Endothelial cell of umbilical vein (primary cell): ENCODE data around the gene RNF10. TPM values are rescaled to one million over a fixed set of nuclear protein-coding genes. Genes with fewer than 3 reads are reported as not detected.

Source experiments
- BruUV-seq: library from RNA; stranded (reverse); fragments of 400-500 nt; replicated peaks from 2 replicates; lab custom pipeline; 2021; lab: Mats Ljungman, UMichigan
- CTCF ChIA-PET: fragments of 300-600, 350-600 bp; sonication (Branson Sonifier 250); formaldehyde crosslinking; loops from one replicate; lab custom pipeline; 2021; ENCODE audit warnings: antibody characterized with exemption, inconsistent platforms; lab: Charles Lee
- POLR2A ChIA-PET: fragments of 300-600, 350-600 bp; sonication (Branson Sonifier 250); formaldehyde crosslinking; loops from one replicate; lab custom pipeline; 2021; ENCODE audit warnings: antibody characterized with exemption, inconsistent platforms; lab: Charles Lee
- DNase-seq: peaks from one replicate; pipeline ENCODE4 v3.0.0-alpha.2; 2011; ENCODE audit warnings: low read depth, low spot score
- FAIRE-seq: peaks from 2 replicates; lab custom pipeline; 2011; peaks lifted over from hg19 to GRCh38; lab: Jason Lieb, UNC
- H2AFZ ChIP-seq: 2 replicates; pipeline ENCODE4 v1.6.0; 2012; ENCODE audit warnings: low read depth, low read length, control low read depth, inconsistent platforms
- H3K27ac ChIP-seq: 2 replicates; pipeline ENCODE4 v1.5.1; 2011; ENCODE audit warnings: low read depth, mild to moderate bottlenecking, control low read depth, low read length, moderate library complexity; ENCODE audit not compliant: insufficient read depth
- H3K27me3 ChIP-seq, 2 experiments: 2 replicates each; pipeline versions ENCODE4 v1.6.0 to v1.6.1; 2011; ENCODE audit warnings: low read length in 2 of 2, mixed read lengths in 1 of 2; ENCODE audit not compliant: control insufficient read depth in 2 of 2, insufficient read depth in 2 of 2
- H3K36me3 ChIP-seq, 2 experiments: 2 replicates in 1 of 2; 3 replicates in 1 of 2; pipeline ENCODE4 v1.5.1; 2011; ENCODE audit warnings: low read length in 2 of 2, mild to moderate bottlenecking in 1 of 2, moderate library complexity in 1 of 2; ENCODE audit not compliant: control insufficient read depth in 2 of 2, insufficient read depth in 2 of 2; ENCODE audit errors: extremely low read depth in 1 of 2
- H3K4me1 ChIP-seq: 3 replicates; pipeline ENCODE4 v1.5.1; 2011; ENCODE audit warnings: mild to moderate bottlenecking, low read length; ENCODE audit not compliant: control insufficient read depth, insufficient read depth; ENCODE audit errors: extremely low read depth
- H3K4me2 ChIP-seq: 2 replicates; pipeline ENCODE4 v1.6.1; 2011; ENCODE audit warnings: low read length, control low read depth, mixed read lengths; ENCODE audit not compliant: insufficient read depth
- H3K4me3 ChIP-seq, 3 experiments: fragments of 200-600 bp in 1 of 3; sonication (generic), shearing (Covaris generic) in 1 of 3; replicated peaks in 1 of 3; 2 replicates each; pipeline ENCODE4 v1.5.1; 2011 to 2016; ENCODE audit warnings: control low read depth in 3 of 3, low read length in 3 of 3, mild to moderate bottlenecking in 2 of 3, inconsistent platforms in 1 of 3, low read depth in 1 of 3, moderate library complexity in 1 of 3; ENCODE audit not compliant: insufficient read depth in 1 of 3
- H3K79me2 ChIP-seq: 2 replicates; pipeline ENCODE4 v1.6.0; 2012; ENCODE audit warnings: low read length, inconsistent platforms; ENCODE audit not compliant: control insufficient read depth, insufficient read depth
- H3K9ac ChIP-seq: replicated peaks from 2 replicates; pipeline ENCODE3; 2011; ENCODE audit warnings: low read length, control low read depth; ENCODE audit not compliant: insufficient read depth; ENCODE audit errors: extremely low read depth
- H3K9me1 ChIP-seq: replicated peaks from 3 replicates; pipeline ENCODE4 v1.6.0; 2011; ENCODE audit warnings: mild to moderate bottlenecking, low read length; ENCODE audit not compliant: control insufficient read depth, insufficient read depth; ENCODE audit errors: extremely low read depth
- H3K9me3 ChIP-seq: replicated peaks from 2 replicates; pipeline ENCODE4 v1.5.1; 2012; ENCODE audit warnings: low read length, inconsistent platforms; ENCODE audit not compliant: control insufficient read depth, insufficient read depth
- H4K20me1 ChIP-seq: replicated peaks from 2 replicates; pipeline ENCODE3; 2011; ENCODE audit warnings: mild to moderate bottlenecking, low read length; ENCODE audit not compliant: control insufficient read depth, insufficient read depth; ENCODE audit errors: extremely low read depth
- CTCF ChIP-seq, 2 donors: IDR thresholded peaks; 1 replicate in 1 of 2; 2 replicates in 1 of 2; pipeline ENCODE4 v1.5.1; 2011; ENCODE audit warnings: low read length in 2 of 2, mild to moderate bottlenecking in 2 of 2, moderate library complexity in 2 of 2, control low read depth in 1 of 2, inconsistent platforms in 1 of 2, low read depth in 1 of 2; ENCODE audit not compliant: insufficient read depth in 1 of 2; ENCODE audit errors: extremely low read depth in 1 of 2
- EZH2 ChIP-seq: IDR thresholded peaks from 2 replicates; pipeline ENCODE4 v1.6.1; 2012; ENCODE audit warnings: borderline replicate concordance, low read depth, mild to moderate bottlenecking, moderate library complexity, low read length, inconsistent platforms; ENCODE audit not compliant: severe bottlenecking
- FOS ChIP-seq: IDR thresholded peaks from 2 replicates; pipeline ENCODE4 v1.6.1; 2011; ENCODE audit warnings: mild to moderate bottlenecking, low read length, moderate library complexity, borderline replicate concordance; ENCODE audit not compliant: insufficient read depth
- GATA2 ChIP-seq: IDR thresholded peaks from 2 replicates; pipeline ENCODE4 v1.7.0; 2011; ENCODE audit warnings: low read depth, mild to moderate bottlenecking, moderate library complexity, mixed read lengths, low read length; ENCODE audit not compliant: insufficient read length, insufficient read depth
- JUN ChIP-seq: IDR thresholded peaks from 2 replicates; pipeline ENCODE4 v1.6.1; 2011; ENCODE audit warnings: borderline replicate concordance, low read depth; ENCODE audit not compliant: insufficient read length, insufficient read depth
- MAX ChIP-seq: IDR thresholded peaks from 2 replicates; pipeline ENCODE4 v1.6.1; 2011; ENCODE audit not compliant: insufficient read depth, insufficient read length
- MYC ChIP-seq: IDR thresholded peaks from one replicate; pipeline ENCODE4 v1.6.1; 2011; ENCODE audit warnings: mild to moderate bottlenecking, low read depth, low read length
- POLR2A ChIP-seq: IDR thresholded peaks from 2 replicates; pipeline ENCODE4 v1.6.1; 2012; ENCODE audit warnings: low read depth, mild to moderate bottlenecking, control low read depth, low read length
- POLR2AphosphoS5 ChIP-seq: IDR thresholded peaks from 2 replicates; pipeline ENCODE4 v1.6.1; 2012; ENCODE audit warnings: low read depth, mild to moderate bottlenecking, control low read depth, low read length, moderate library complexity; ENCODE audit not compliant: insufficient read depth
- dilution Hi-C: fragments of 300-500 bp; cut with MboI; formaldehyde crosslinking; loops from one replicate; pipeline ENCODE4 v1.15.0; 2019; ENCODE audit warnings: low sequenced_read_pairs; ENCODE audit not compliant: extremely low pct_ligation_motif_present
- intact Hi-C: fragments of 100-400 bp; cut with micrococcal nuclease; formaldehyde crosslinking; loops from one replicate; pipeline ENCODE4 v1.10.0; 2022
- polyA plus RNA-seq, 4 experiments: library from polyadenylated mRNA; depleted of rRNA in 3 of 4; stranded (reverse) in 3 of 4; unstranded in 1 of 4; fragments of >200 nt; gene quantifications; 2 replicates each; pipeline versions ENCODE4 v1.2.1 to v1.2.3, GENCODE V29; 2011 to 2012; ENCODE audit warnings: missing spikeins in 1 of 4
- total RNA-seq: library from RNA; stranded (reverse); gene quantifications from 2 replicates; pipeline ENCODE4 v1.2.3, GENCODE V29; 2021

Gene RNF10
- total and polyA plus RNA-seq, 2 donors (not counting 3 experiments of a cell fraction or from before 2014, with no cell fraction given) = 120 to 236 TPM

- POLR2A ChIA-PET = no interaction called here
Observed at GRCh38 chr12:120490325-120490724, 43.8 kb upstream of the RNF10 start.

More at GRCh38 chr12:120490325-120490724, 43.8 kb upstream of the RNF10 start:
- no peak overlapping the region for H2AFZ ChIP-seq
- no peaks in the 10 kb centered on the region for H3K79me2 ChIP-seq
- TF ChIP-seq GATA2 = no peak
- no peak for TF ChIP-seq MYC
- no peak for TF ChIP-seq POLR2A
- no peak for TF ChIP-seq POLR2AphosphoS5
- no peak for TF ChIP-seq MAX
- no peak for TF ChIP-seq FOS
- no peak for TF ChIP-seq CTCF (IDR thresholded peaks at IDR 0.05; ENCODE audit: extremely low read depth in 1 of 2, insufficient read depth in 1 of 2, low read depth in 1 of 2, low read length in 2 of 2)
- TF ChIP-seq JUN = no peak
- no peak for TF ChIP-seq EZH2
- no peaks in the 10 kb centered on the region for H3K9me1 ChIP-seq
- DNase-seq (no peak), FAIRE-seq (no peak)
- H3K27ac ChIP-seq = no peak overlapping the region
- intact Hi-C loops (no loop called here), dilution Hi-C loops (no loop called here)
- H4K20me1 ChIP-seq = no peaks in the 10 kb centered on the region
- no peaks in the 10 kb centered on the region for H3K9me3 ChIP-seq
- CTCF ChIA-PET = interaction anchor here (1.4 kb wide), 1 partner anchor 22 kb away, joined by 5 read pairs; no protein-coding TSS in a partner anchor
- H3K27me3 ChIP-seq = no peaks in the 10 kb centered on the region
- H3K36me3 ChIP-seq = no peaks in the 10 kb centered on the region
- H3K4me2 ChIP-seq = no peak overlapping the region
- no peak overlapping the region for H3K9ac ChIP-seq
- H3K4me3 ChIP-seq = no peak overlapping the region
- H3K4me1 ChIP-seq = peaks cover 13% of the 10 kb centered on the region
- no TSS peak for BruUV-seq
